ENCODE data around the gene ERN2. TPM values are rescaled to one million over a fixed set of nuclear protein-coding genes. Genes with fewer than 3 reads are reported as not detected.

ERN2 gene
- 0.15 and 0.33 TPM in 2 replicates for total RNA-seq

DNA sequence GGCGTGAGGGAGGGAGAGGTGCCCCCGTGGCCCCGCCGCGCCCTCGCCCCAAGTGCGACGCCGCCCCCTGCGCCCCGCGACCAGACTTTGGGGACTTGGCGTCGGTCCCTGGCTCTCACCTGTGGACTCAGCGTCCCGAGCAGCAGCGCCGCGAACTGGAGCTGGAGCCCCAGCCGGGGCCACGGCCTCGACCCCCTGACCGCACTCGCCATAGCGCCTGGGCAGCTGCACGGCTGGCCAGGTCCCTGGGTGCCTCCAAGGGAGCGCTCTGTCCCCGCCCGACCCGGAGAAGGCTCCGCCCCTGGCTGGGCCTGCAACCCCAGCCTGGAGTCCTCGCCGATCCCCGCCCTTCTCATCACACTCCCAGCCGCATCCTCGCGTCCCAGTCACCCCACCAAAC lies at the start of gene ERN2:
Gene ERN2, minus strand, starts transcription at position 247 of the 400 bp plus-strand sequence. Its CDS starts 35 bp downstream, at position 212.

DNA sequence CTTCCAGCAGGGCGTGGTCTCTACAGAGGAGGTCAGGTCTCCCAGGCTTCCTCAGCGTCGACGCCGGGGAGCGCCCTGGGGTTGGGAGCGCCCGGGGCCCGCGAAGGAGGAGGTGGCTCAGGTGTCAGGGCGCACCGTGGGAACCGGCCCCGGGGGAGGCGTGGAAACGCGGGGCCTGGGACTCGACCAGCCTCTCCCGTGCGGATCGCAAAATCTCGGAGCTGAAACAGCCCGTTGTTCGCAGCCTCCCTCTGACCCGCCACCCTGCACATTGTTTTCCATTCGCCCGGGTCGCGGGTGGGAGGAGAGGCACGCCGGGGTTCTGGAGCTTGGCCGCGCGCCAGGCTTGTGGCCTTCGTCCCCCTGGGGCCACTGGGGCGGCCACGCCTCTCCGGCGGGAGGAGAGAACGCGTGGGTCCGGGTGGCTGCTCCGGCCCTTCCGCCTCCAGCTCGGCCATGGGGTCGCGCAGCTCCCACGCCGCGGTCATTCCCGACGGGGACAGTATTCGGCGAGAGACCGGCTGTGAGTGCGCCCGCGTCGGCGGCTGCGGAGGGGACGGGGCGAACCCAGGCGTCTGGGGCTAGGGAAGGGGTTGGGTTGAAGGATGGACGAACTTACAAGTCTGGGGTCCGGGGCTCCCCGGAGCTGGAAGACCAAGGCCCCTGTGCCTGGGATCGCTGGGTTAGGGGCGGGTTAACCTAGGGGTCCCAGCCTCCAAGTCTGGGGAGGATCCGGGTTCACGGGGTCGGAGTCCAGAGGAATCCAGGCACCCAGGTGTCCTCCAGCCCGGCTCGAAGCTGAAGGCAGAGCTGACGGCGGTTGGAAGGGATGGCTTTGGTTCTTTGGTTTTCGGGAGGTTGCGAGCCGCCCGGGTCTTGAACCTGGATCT lies 41.8 kb upstream of the ERN2 start, which contains the start of gene CHP2:
Gene CHP2, plus strand, starts transcription at position 433 of the 890 bp plus-strand sequence. Its CDS starts 24 bp downstream, at position 457.

DNA sequence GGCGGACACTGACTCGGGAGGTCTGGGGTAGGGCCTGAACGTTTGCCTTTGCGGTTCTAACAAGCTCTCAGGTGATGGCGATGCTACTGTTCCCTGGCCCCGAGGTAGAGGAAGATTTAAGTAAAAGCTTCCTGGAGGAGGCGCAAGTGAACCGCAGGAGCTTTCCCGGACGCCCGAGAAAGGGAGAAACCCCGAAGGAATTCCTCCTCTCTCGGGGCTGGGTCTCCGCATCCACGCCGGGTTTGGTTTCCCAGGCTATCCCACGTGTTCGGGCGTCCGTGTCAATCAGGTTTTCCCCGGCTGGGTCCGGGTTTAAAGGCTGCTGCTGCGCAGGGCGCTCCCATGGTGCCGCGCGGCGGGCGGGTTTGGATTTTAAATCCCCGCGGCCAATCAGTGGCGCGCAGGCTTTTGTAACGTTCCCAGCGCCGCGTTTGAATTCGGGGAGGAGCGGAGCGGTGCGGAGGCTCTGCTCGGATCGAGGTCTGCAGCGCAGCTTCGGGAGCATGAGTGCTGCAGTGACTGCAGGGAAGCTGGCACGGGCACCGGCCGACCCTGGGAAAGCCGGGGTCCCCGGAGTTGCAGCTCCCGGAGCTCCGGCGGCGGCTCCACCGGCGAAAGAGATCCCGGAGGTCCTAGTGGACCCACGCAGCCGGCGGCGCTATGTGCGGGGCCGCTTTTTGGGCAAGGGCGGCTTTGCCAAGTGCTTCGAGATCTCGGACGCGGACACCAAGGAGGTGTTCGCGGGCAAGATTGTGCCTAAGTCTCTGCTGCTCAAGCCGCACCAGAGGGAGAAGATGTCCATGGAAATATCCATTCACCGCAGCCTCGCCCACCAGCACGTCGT lies 34.4 kb downstream of the ERN2 start, which contains the start of gene PLK1:
Gene PLK1, plus strand, starts transcription at position 460 of the 844 bp plus-strand sequence. Its CDS starts 44 bp downstream, at position 504.

GRCh38 chr16:23640931-23641765 lies 71.9 kb downstream of the ERN2 start, which contains the start of the genes DCTN5 and PALB2:
Gene DCTN5 (plus strand): TSS chr16:23641466. CDS start chr16:23641543, 77 bp downstream.
Gene PALB2 (minus strand): TSS chr16:23641310. CDS start chr16:23641157, 153 bp downstream.

Other genes with a start within 250 kb of the ERN2 start
- 38.4 and 39.0 TPM in 2 replicates for gene GGA2, start 202.7 kb downstream of the ERN2 start, total RNA-seq
- 38.3 and 48.5 TPM in 2 replicates for gene EARS2, start 155.9 kb downstream of the ERN2 start, total RNA-seq
- gene UBFD1, start 155.5 kb downstream of the ERN2 start, total RNA-seq, result 71.0 and 152 TPM in 2 replicates
- 32.3 and 71.6 TPM in 2 replicates for gene NDUFAB1, start 116.9 kb downstream of the ERN2 start, total RNA-seq
- gene PALB2, start 71.9 kb downstream of the ERN2 start, total RNA-seq, result 7.0 and 8.4 TPM in 2 replicates
- 50.3 and 99.3 TPM in 2 replicates for gene DCTN5, start 71.8 kb downstream of the ERN2 start, total RNA-seq
- gene PLK1, start 34.3 kb downstream of the ERN2 start, total RNA-seq, result 4.6 and 27.1 TPM in 2 replicates
- gene CHP2, start 41.8 kb upstream of the ERN2 start, total RNA-seq, result not detected in 2 replicates
- under 0.01 TPM in 1 of 2 replicates, not detected in the other for gene PRKCB, start 122.8 kb upstream of the ERN2 start, total RNA-seq